Peyer's patch (tissue), 4 donors: ENCODE data around the gene UNC5B. TPM values are rescaled to one million over a fixed set of nuclear protein-coding genes. Genes with fewer than 3 reads are reported as not detected.
A peak's percentile ranks its signal among the peaks of the same experiment; 100 is the strongest.

ENCODE experiments used
- DNase-seq, 3 donors: peaks; one replicate each; pipeline ENCODE4 v3.0.0-alpha.2; 2017 to 2019
- H3K27ac ChIP-seq, 4 donors: fragments of 200-600 bp; sonication (generic); one replicate each; pipeline ENCODE4 v1.5.1; 2016 to 2019
- H3K27me3 ChIP-seq, 2 donors: fragments of 200-600 bp; sonication (generic); one replicate each; pipeline ENCODE4 v1.5.1; 2019
- H3K36me3 ChIP-seq, 3 donors: fragments of 200-600 bp; sonication (generic); one replicate each; pipeline ENCODE4 v1.5.1; 2016 to 2019
- H3K4me1 ChIP-seq, 4 donors: fragments of 200-600 bp; sonication (generic); one replicate each; pipeline ENCODE4 v1.5.1; 2016 to 2019
- H3K4me3 ChIP-seq, 4 donors: fragments of 200-600 bp; sonication (generic); 1 replicate in 3 of 4; 2 replicates in 1 of 4; pipeline ENCODE4 v1.5.1; 2016 to 2019; ENCODE audit warnings: mild to moderate bottlenecking in 1 of 4
- H3K9me3 ChIP-seq, 4 donors: fragments of 200-600 bp; sonication (generic); one replicate each; pipeline ENCODE4 v1.5.1; 2016 to 2019; ENCODE audit warnings: mild to moderate bottlenecking in 1 of 4
- CTCF ChIP-seq, 6 experiments: fragments of 450-650 bp in 4 of 6; fragments of 200-600 bp in 2 of 6; sonication (generic) in 1 of 6; IDR thresholded peaks; one replicate each; pipeline ENCODE4 v1.5.1; 2017 to 2019; ENCODE audit warnings: antibody characterized with exemption in 6 of 6, mild to moderate bottlenecking in 3 of 6, moderate library complexity in 1 of 6
- POLR2A ChIP-seq, 2 donors: fragments of 450-650 bp; IDR thresholded peaks; one replicate each; pipeline ENCODE4 v1.5.1; 2017; ENCODE audit warnings: antibody characterized with exemption in 2 of 2, mild to moderate bottlenecking in 2 of 2, moderate library complexity in 2 of 2
- total RNA-seq, 4 donors: library from RNA; depleted of rRNA; stranded (reverse); fragments of >200 nt; gene quantifications; one replicate each; pipeline ENCODE4 v1.1.0, GENCODE V29; 2016

Gene UNC5B
- total RNA-seq, 4 donors from 2014 or later, result 5.0 to 52.5 (median 39.1) TPM

GRCh38 chr10:71268247-71268691, 55.9 kb downstream of the UNC5B start:
- Histone ChIP-seq H3K4me1 (peaks cover 0 to 14% (median 0%) of the 10 kb centered on the region in 4 donors), H3K27ac (no peak overlapping the region), H3K4me3 (no peak overlapping the region)

GRCh38 chr10:71268758-71269157, 56.4 kb downstream of the UNC5B start:
- no peak for TF ChIP-seq CTCF (IDR thresholded peaks at IDR 0.05)
- TF ChIP-seq POLR2A (IDR thresholded peaks at IDR 0.05), result no peak
- H3K36me3 ChIP-seq, result no peaks in the 10 kb centered on the region
- no peak overlapping the region for H3K27ac ChIP-seq
- DNase-seq, result no peak
- no peaks in the 10 kb centered on the region for H3K9me3 ChIP-seq
- no peak overlapping the region for H3K4me3 ChIP-seq
- H3K4me1 ChIP-seq, result peaks cover 0 to 14% (median 0%) of the 10 kb centered on the region in 4 donors
- H3K27me3 ChIP-seq, result no peaks in the 10 kb centered on the region

More at GRCh38 chr10:71268247-71268691, 55.9 kb downstream of the UNC5B start:
- TF ChIP-seq POLR2A (IDR thresholded peaks at IDR 0.05), result no peak
- peak in 4 of 6 experiments; percentile 16 to 40 (median 36) for TF ChIP-seq CTCF (IDR thresholded peaks at IDR 0.05)
- H3K36me3 ChIP-seq, result no peaks in the 10 kb centered on the region
- H3K27me3 ChIP-seq, result no peaks in the 10 kb centered on the region
- no peak for DNase-seq
- no peaks in the 10 kb centered on the region for H3K9me3 ChIP-seq

GRCh38 chr10:71269301-71270288, 57.2 kb downstream of the UNC5B start:
- peaks cover 0 to 14% (median 0%) of the 10 kb centered on the region in 4 donors for H3K4me1 ChIP-seq
- no peak for TF ChIP-seq POLR2A (IDR thresholded peaks at IDR 0.05)
- TF ChIP-seq CTCF (IDR thresholded peaks at IDR 0.05), result no peak
- no peaks in the 10 kb centered on the region for H3K36me3 ChIP-seq
- H3K27ac ChIP-seq, result no peak overlapping the region
- DNase-seq, result no peak
- H3K27me3 ChIP-seq, result no peaks in the 10 kb centered on the region
- H3K4me3 ChIP-seq, result no peak overlapping the region
- no peaks in the 10 kb centered on the region for H3K9me3 ChIP-seq

GRCh38 chr10:71270301-71271220, 58.2 kb downstream of the UNC5B start:
- Histone ChIP-seq H3K9me3 (no peaks in the 10 kb centered on the region), H3K27me3 (no peaks in the 10 kb centered on the region), H3K4me3 (no peak overlapping the region), H3K27ac (no peak overlapping the region), H3K4me1 (peaks cover 0 to 13% (median 0%) of the 10 kb centered on the region in 4 donors), H3K36me3 (no peaks in the 10 kb centered on the region)
- no peak for TF ChIP-seq POLR2A (IDR thresholded peaks at IDR 0.05)
- peak in 5 of 6 experiments; percentile 20 to 62 (median 58) for TF ChIP-seq CTCF (IDR thresholded peaks at IDR 0.05)
- peak in 2 of 3 donors; percentile 31 to 80 for DNase-seq

GRCh38 chr10:71271662-71272055, 59.3 kb downstream of the UNC5B start:
- Histone ChIP-seq H3K4me3 (no peak overlapping the region), H3K27me3 (no peaks in the 10 kb centered on the region), H3K36me3 (no peaks in the 10 kb centered on the region), H3K4me1 (peaks cover 0 to 4% (median 0%) of the 10 kb centered on the region in 4 donors), H3K9me3 (no peaks in the 10 kb centered on the region), H3K27ac (no peak overlapping the region)
- TF ChIP-seq CTCF (IDR thresholded peaks at IDR 0.05), result no peak
- TF ChIP-seq POLR2A (IDR thresholded peaks at IDR 0.05), result no peak
- no peak for DNase-seq
